Measurements from ENCODE around the gene TRABD2B.

The TRABD2B gene

GRCh38 chr1:47993881-47994625, 3.1 kb downstream of the TRABD2B start:
- DNase-seq (ENCODE audit: low read depth) = no peak
- TF ChIP-seq CTCF (IDR thresholded peaks at IDR 0.05; ENCODE audit: low read length, missing control alignments) = no peak
- no peak overlapping the region for H3K4me3 ChIP-seq (replicated peaks; ENCODE audit: low read depth, low read length)

GRCh38 chr1:47993416-47993740, 3.8 kb downstream of the TRABD2B start:
- TF ChIP-seq CTCF (IDR thresholded peaks at IDR 0.05; ENCODE audit: low read length, missing control alignments) = no peak
- no peak for DNase-seq (ENCODE audit: low read depth)
- no peak overlapping the region for H3K4me3 ChIP-seq (replicated peaks; ENCODE audit: low read depth, low read length)

GRCh38 chr1:47992720-47993415, 4.3 kb downstream of the TRABD2B start:
- TF ChIP-seq CTCF (IDR thresholded peaks at IDR 0.05; ENCODE audit: low read length, missing control alignments) = no peak
- H3K4me3 ChIP-seq (replicated peaks; ENCODE audit: low read depth, low read length) = no peak overlapping the region
- peak; percentile 46 for DNase-seq (ENCODE audit: low read depth)

GRCh38 chr1:47991673-47992072, 5.5 kb downstream of the TRABD2B start:
- no peak for TF ChIP-seq CTCF (IDR thresholded peaks at IDR 0.05; ENCODE audit: low read length, missing control alignments)
- no peak overlapping the region for H3K4me3 ChIP-seq (replicated peaks; ENCODE audit: low read depth, low read length)
- no peak for DNase-seq (ENCODE audit: low read depth)

GRCh38 chr1:47991187-47991586, 6.0 kb downstream of the TRABD2B start:
- DNase-seq (ENCODE audit: low read depth) = peak; percentile 5
- no peak for TF ChIP-seq CTCF (IDR thresholded peaks at IDR 0.05; ENCODE audit: low read length, missing control alignments)
- no peak overlapping the region for H3K4me3 ChIP-seq (replicated peaks; ENCODE audit: low read depth, low read length)

- DNase-seq (ENCODE audit: low read depth) = no peak
- no peak for TF ChIP-seq CTCF (IDR thresholded peaks at IDR 0.05; ENCODE audit: low read length, missing control alignments)
- H3K4me3 ChIP-seq (replicated peaks; ENCODE audit: low read depth, low read length) = no peak overlapping the region
These were observed 6.9 kb downstream of the TRABD2B start for GRCh38 chr1:47990286-47990685.

GRCh38 chr1:47987601-47988000, 9.6 kb downstream of the TRABD2B start:
- no peak overlapping the region for H3K4me3 ChIP-seq (replicated peaks; ENCODE audit: low read depth, low read length)
- DNase-seq (ENCODE audit: low read depth) = no peak
- TF ChIP-seq CTCF (IDR thresholded peaks at IDR 0.05; ENCODE audit: low read length, missing control alignments) = no peak

Data from fibroblast of pulmonary artery (primary cell).